HG03565 (cell line): ENCODE measurements around the gene AHNAK2.

Experiments
- ATAC-seq: cut with Tn5 transposase; IDR thresholded peaks from one replicate; pipeline ENCODE4 v1.9.1; 2021; ENCODE audit warnings: mild to moderate bottlenecking, moderate library complexity; ENCODE audit not compliant: unreplicated experiment

The AHNAK2 gene

DNA sequence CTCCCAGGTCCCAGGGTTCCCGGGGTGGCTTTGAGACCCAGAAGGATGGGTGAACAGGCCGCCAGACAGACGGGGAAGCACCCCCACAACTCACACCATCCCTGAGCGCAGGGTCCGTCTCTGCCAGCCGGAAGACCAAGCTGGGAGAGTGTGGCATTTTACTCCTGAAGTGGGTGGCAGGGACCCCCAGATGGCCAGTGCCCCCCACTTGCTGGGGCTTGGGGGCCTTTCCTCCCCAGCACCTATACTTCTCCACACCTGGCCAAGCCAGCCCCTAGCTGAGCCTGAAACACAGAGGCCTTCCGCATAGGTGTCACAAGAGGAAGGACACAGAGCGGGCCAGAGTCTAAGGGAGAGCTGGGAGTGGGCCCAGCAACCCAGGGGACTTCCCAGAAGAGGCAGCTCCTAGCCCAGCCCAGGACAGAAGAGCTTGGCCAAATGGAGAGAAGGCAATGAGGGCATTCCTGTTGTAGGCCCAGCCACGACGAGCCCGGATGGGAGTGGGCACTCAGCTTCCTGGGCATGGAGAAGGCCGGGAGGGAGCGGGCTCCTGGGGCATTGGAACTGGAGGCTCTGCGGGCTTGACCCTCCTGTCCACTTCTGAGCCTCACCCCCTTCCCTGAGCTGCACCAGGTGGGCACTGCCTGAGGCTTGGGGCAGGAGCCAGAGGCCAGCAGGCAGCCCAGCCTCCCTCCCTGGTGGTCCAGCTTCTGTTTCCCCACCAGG lies 3.3 kb downstream of the AHNAK2 start:
- no peak for ATAC-seq

- ATAC-seq, result no peak
Observed at GRCh38 chr14:104974146-104974541, 4.0 kb downstream of the AHNAK2 start.

DNA sequence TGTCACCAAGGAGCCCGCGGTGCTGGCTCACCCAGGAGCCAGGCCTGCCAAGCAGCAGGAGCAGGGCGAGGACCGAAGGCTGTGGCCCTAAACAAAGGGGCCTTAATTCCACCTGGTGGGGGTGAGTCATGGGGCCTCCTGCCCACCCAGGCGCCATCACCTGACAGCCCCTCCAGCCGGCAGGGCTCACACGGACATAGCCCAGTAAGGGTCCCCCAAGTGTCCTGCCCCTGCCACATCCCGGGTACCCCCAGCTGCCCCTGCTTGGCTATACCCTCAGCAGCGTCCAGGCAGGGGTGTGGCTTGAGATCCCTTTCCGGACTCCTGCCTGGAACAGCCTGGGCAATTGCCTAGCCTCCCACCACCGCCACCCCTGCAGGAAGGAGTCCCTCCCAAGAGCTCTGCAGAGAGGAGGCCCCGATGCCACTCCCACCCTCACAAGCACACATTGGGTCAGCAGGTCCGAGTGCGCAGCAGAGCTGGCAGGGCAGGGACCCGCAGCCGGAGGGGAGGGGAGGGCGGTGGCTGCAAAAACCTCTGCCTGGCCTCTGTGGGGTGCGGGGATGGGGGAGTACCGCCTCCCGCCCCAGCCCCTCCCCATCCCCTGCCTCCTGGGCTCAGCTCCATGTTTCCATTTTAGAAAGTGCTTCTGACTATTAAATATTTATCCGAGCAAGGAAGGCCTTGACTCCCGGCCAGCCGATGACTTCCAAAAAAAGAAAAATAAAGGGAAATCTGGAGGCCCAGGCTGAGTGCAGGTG lies 4.6 kb downstream of the AHNAK2 start:
- ATAC-seq, result no peak

DNA sequence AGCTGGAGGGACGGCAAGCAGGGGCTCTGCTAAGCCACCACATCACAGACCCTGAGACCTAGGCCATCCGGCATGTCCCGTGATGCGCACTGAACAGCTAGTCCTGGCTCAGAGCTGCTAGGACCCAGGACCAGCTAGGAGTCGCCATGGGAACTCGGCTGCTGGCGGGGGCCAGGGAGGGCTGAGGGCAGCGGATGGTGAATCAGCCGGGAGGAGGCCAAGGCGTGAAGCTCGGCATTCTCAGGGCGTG lies 5.1 kb downstream of the AHNAK2 start:
- no peak for ATAC-seq

- ATAC-seq, result no peak
Observed at GRCh38 chr14:104972301-104973134, 5.7 kb downstream of the AHNAK2 start.

DNA sequence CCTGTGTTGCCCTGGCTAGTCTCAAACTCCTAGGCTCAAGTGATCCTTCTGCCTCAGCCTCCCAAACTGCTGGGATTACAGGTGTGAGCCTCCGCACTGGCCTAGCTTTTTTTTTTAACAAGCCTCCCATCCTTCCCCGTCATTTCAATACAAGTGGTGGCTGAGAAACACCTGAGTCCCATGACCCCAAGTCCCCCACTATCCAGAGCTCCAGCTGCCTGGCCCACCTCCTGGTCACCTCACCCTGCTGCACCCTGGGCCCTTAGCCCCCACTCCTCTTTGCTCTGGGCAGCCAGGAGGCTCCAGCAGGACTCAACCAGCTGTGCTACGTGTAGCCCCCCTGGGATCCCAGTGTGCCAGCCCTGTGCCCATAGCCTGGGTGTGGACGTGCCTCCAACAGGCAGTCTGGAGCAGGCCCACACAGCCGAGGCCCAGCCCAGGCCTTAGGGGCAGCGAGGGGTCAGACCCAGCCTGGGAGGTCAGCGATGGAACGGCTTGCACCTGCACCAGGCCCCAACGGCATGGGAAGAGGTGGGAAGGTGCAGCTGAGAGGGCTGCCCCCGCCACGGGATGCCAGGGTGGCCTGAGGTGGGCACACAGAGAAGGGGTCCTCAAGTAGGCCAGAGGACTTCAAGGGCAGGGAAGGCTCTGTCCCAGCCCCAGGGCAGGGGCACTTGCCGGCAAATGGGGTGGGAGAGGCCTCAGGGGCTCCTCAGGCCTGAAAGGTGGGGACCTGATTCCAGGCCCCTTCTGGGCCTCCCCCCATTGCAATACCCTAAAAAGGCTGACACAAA lies 6.5 kb downstream of the AHNAK2 start:
- no peak for ATAC-seq

GRCh38 chr14:104970231-104971068 lies 7.7 kb downstream of the AHNAK2 start:
- no peak for ATAC-seq

- no peak for ATAC-seq
Observed at GRCh38 chr14:104969741-104970230, 8.4 kb downstream of the AHNAK2 start.

DNA sequence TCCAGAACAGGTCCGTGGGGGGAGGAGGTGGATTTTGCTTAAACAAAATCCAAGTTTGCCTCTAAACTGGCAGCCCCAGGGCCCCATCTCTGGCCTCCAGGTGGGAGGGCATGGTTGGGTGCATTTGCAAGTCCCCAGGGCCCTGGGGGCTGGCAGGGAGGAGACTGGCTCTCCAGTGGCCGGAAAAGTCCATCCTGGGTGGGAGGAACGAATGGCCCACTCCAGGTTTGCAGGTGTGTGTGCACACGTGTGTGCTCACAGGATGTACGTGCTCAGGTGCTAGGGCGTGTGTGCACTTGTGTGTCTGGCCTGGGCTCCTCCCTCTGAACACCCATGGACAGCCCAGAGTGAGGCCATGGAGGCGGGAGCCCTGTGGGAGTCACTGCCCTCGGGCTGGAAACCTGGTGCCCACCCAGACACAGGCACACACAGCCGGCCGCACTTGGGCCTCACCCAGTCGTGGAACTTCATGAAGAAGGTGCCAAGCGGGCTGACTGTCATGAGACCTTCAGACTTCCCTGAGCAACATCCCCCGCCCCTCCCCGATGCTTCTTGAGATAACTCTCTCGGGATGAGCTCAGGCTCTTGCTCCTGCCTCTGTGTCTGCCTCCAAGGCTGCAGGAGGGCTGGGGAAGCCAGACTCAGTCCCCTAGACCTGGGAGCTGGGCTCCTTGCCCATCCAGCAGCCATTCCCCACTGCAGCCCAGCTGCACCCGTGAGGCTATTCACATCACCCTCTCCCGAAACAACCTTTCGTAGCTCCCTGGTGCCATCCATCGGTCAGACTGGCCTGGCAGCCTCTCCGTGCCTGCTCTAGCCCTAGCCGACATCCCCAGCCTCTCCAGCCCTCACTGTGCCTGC lies 9.4 kb downstream of the AHNAK2 start:
- ATAC-seq, result no peak

DNA sequence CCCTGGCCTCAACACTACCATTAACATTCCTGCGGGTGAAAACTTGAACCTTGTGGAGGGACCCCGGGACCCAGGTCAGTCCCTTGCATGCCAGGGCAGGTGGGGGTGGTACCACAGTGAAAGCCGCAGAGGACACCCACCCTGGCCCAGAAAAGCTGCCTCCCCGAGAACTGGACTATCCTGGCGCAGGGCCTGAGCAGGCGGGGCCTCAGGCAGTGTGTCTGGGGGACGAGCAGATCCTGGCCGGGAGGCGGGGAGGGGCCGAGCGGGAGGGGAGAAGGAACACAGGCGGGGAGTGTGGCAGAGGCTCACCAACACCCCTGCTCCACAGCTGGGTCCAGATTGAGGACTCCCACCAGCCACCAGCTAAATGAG lies 10.0 kb downstream of the AHNAK2 start:
- ATAC-seq, result no peak

DNA sequence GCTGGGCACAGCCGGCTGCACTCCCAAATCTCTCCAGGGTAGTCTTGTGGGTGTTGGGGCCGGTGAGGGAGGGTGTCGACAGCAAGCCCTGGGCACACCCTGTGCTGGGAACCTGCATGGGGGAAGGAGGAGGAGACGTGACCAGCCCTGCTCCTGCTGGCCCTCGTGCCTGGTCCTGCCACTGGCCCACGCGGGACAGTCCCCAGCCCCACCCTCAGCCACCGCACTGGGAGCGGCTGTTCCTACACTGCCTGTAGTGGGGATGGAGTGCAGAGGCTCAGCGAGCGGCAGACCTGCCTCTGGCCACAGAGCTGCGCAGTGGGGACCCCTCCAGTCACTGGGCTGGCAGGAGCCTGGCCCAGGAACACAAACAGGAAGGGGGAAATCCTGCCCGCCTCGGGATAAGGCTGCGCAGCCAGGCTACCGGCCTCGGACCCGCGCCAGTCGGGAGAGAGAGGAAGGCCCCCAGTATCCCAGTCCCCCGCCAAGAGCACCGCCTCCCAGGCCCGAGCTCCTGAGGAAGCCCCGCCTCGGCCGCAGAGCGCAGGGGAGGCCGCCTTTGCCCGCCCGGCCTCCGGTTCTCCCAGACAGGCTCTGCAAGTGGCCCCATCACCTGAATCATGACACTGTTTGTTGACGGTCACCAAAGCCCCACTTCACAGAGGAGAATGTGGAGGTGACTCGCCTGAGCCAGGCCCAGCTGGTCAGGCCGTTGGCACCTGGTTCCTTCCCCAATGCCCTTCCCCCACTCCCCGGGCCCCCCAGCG lies 10.6 kb downstream of the AHNAK2 start:
- no peak for ATAC-seq

DNA sequence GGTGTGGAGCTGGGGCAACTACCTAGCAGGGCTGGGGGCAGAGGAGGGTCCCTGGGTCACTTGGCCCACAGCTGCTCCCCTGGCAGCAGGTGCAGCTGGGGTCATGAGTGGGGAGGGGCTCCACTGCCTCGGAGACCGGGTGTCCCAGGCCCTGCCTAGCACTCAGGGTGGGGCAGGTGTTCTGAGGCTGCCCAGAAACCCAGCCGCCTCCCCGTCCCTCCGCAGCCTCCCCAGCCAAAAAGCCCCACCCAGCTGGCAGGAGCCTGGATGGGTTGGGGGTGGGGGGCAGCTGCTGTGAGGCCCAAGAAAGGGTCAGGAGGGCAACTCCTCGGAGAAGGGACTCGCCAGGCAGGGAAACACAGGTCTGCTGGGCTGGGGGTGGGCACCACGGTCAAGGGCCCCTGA lies 11.2 kb downstream of the AHNAK2 start:
- no peak for ATAC-seq

- ATAC-seq, result no peak
Observed at GRCh38 chr14:104966261-104966865, 11.8 kb downstream of the AHNAK2 start.

DNA sequence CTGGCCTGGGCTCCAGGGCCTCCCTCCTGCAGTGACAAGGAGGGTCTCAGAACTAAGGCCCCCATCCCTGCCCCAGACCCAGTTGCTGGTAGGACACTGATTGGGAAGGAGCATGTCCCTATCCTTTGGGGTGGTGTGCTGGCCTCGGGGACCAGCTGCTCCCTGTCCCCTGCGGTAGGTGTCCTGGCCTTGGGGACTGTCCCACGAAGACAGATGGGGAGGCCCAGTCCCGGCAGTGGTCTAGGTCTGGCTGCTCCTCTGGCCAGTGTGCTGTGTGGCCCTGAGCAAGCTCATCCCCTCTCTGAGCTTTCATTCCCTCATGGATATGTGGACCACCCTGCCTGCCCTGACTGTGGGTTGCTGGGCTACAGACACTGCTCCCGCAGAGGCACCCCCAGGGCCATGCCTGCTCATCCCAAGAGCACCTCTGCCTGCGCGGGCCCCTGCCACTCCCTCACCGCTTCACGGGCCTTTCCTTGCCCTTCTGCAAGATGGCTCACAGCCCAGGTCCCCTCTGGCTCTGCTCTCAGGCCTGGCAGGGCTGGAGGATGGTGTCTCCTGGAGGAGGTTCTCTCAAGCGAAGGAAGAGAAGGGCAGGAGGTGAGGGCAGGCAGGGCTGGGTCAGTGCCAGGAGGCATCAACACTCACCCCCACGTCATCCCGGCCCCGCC lies 12.5 kb downstream of the AHNAK2 start:
- no peak for ATAC-seq

- no peak for ATAC-seq
Observed at GRCh38 chr14:104964546-104964945, 13.6 kb downstream of the AHNAK2 start.

- ATAC-seq, result no peak
Observed at GRCh38 chr14:104957146-104958113, 20.7 kb downstream of the AHNAK2 start.
